HepG2 (cell line): Measurements from ENCODE around the gene CCDC121. TPM values are rescaled to one million over a fixed set of nuclear protein-coding genes. Genes with fewer than 3 reads are reported as not detected.

Experiments used
- ATAC-seq: fragments of 200-7000 bp; cut with Tn5 transposase; 3 replicates; pipeline ENCODE4 v1.9.1; 2020; ENCODE audit warnings: mild to moderate bottlenecking, moderate library complexity
- BruUV-seq: library from RNA; stranded (reverse); fragments of 400-500 nt; replicated peaks from 2 replicates; lab custom pipeline; 2021; lab: Mats Ljungman, UMichigan
- CTCF ChIA-PET: fragments of 300-600 bp; formaldehyde crosslinking; extraction: SDS; loops from one replicate; lab custom pipeline; 2021; ENCODE audit warnings: low total read pairs, inconsistent platforms, low intra/inter-chr PET ratio; lab: Yijun Ruan, JAX
- POLR2A ChIA-PET: fragments of 350-600 bp; sonication (Branson Sonifier 250); formaldehyde crosslinking; loops from one replicate; lab custom pipeline; 2020; ENCODE audit warnings: antibody characterized with exemption, inconsistent platforms; lab: Yijun Ruan, JAX
- DNase-seq: peaks from one replicate; pipeline ENCODE4 v3.0.0-alpha.2; 2015; ENCODE audit warnings: low spot score
- FAIRE-seq: peaks from 3 replicates; lab custom pipeline; 2011; peaks lifted over from hg19 to GRCh38; lab: Jason Lieb, UNC
- H2AFZ ChIP-seq: one replicate; pipeline ENCODE4 v1.6.1; 2011; ENCODE audit warnings: low read length, inconsistent platforms
- H3K27ac ChIP-seq: fragments of 300-600 bp; 3 replicates; pipeline ENCODE4 v1.8.0; 2011; ENCODE audit warnings: mixed run types, mild to moderate bottlenecking, mixed read lengths, low read length, inconsistent platforms; ENCODE audit not compliant: insufficient read depth; ENCODE audit errors: extremely low read length
- H3K27me3 ChIP-seq, 2 experiments: fragments of 200-600 bp in 1 of 2; 2 replicates in 1 of 2; 3 replicates in 1 of 2; pipeline versions ENCODE4 v1.6.0 to v1.8.0; 2011; ENCODE audit warnings: low read length in 2 of 2, mild to moderate bottlenecking in 2 of 2, moderate library complexity in 2 of 2, inconsistent platforms in 1 of 2; ENCODE audit not compliant: insufficient read depth in 2 of 2, control insufficient read depth in 1 of 2
- H3K36me3 ChIP-seq, 2 experiments: fragments of 200-600 bp in 1 of 2; replicated peaks in 1 of 2; 2 replicates in 1 of 2; 3 replicates in 1 of 2; pipeline versions ENCODE4 v1.5.1 to v1.8.0; 2011; ENCODE audit warnings: low read length in 2 of 2, inconsistent platforms in 1 of 2; ENCODE audit not compliant: insufficient read depth in 2 of 2, control insufficient read depth in 1 of 2
- H3K4me1 ChIP-seq: 2 replicates; pipeline ENCODE4 v1.5.1; 2012; ENCODE audit warnings: low read length, inconsistent platforms; ENCODE audit not compliant: insufficient read depth
- H3K4me2 ChIP-seq: 2 replicates; pipeline ENCODE4 v1.6.0; 2011; ENCODE audit warnings: low read depth, low read length, inconsistent platforms
- H3K4me3 ChIP-seq, 3 experiments: fragments of 200-600 bp in 1 of 3; sonication (generic), shearing (Covaris generic) in 1 of 3; replicated peaks in 1 of 3; 2 replicates each; pipeline ENCODE4 v1.5.1; 2011 to 2016; ENCODE audit warnings: low read length in 3 of 3, inconsistent platforms in 2 of 3, low read depth in 2 of 3, mild to moderate bottlenecking in 2 of 3, control low read depth in 1 of 3, mixed read lengths in 1 of 3; ENCODE audit not compliant: insufficient read depth in 1 of 3
- H3K79me2 ChIP-seq: one replicate; pipeline ENCODE4 v1.6.1; 2011; ENCODE audit warnings: low read length, inconsistent platforms; ENCODE audit not compliant: insufficient read depth
- H3K9ac ChIP-seq: 2 replicates; pipeline ENCODE4 v1.6.0; 2011; ENCODE audit warnings: mild to moderate bottlenecking, low read depth, low read length, inconsistent platforms; ENCODE audit not compliant: insufficient read depth
- H3K9me3 ChIP-seq: 2 replicates; pipeline ENCODE4 v1.5.1; 2012; ENCODE audit warnings: mild to moderate bottlenecking, low read length
- H4K20me1 ChIP-seq: 2 replicates; pipeline ENCODE4 v1.6.0; 2011; ENCODE audit warnings: inconsistent platforms, mild to moderate bottlenecking, low read length, moderate library complexity; ENCODE audit not compliant: insufficient read depth
- ATRX ChIP-seq: sonication (generic); formaldehyde crosslinking; IDR thresholded peaks from 2 replicates; pipeline ENCODE4 v1.4.0; 2020; ENCODE audit warnings: missing genetic modification reagents, borderline replicate concordance
- HCFC1 ChIP-seq: fragments of 150-350 bp; IDR thresholded peaks from 2 replicates; pipeline ENCODE4 v1.6.1; 2014; ENCODE audit warnings: low read depth, low read length
- KDM4B ChIP-seq: sonication (generic); formaldehyde crosslinking; IDR thresholded peaks from 2 replicates; pipeline ENCODE4 v1.4.0; 2020; ENCODE audit warnings: missing genetic modification reagents
- MTERF4 ChIP-seq: sonication (generic); formaldehyde crosslinking; IDR thresholded peaks from 2 replicates; pipeline ENCODE4 v1.8.0; 2023; ENCODE audit warnings: mild to moderate bottlenecking, missing genetic modification reagents
- NFIC ChIP-seq: IDR thresholded peaks from 2 replicates; pipeline ENCODE4 v1.6.1; 2012; ENCODE audit warnings: mild to moderate bottlenecking, low read length, inconsistent platforms
- NR2F2 ChIP-seq: IDR thresholded peaks from 2 replicates; pipeline ENCODE4 v1.6.1; 2012; ENCODE audit warnings: low read depth, inconsistent platforms, borderline replicate concordance
- NR2F6 ChIP-seq, 2 experiments: IDR thresholded peaks; 2 replicates each; pipeline ENCODE4 v1.6.1; 2016; ENCODE audit warnings: antibody characterized with exemption in 1 of 2, mild to moderate bottlenecking in 1 of 2
- RARG ChIP-seq: sonication (generic); formaldehyde crosslinking; IDR thresholded peaks from 2 replicates; pipeline ENCODE4 v1.4.0; 2020; ENCODE audit warnings: low read depth, mild to moderate bottlenecking, missing genetic modification reagents
- SALL1 ChIP-seq: sonication (generic); formaldehyde crosslinking; IDR thresholded peaks from 2 replicates; pipeline ENCODE4 v1.8.0; 2022; ENCODE audit warnings: mild to moderate bottlenecking, missing genetic modification reagents
- SIN3B ChIP-seq: fragments of 150-350 bp; IDR thresholded peaks from 2 replicates; pipeline ENCODE4 v1.6.1; 2014; ENCODE audit warnings: low read length
- SNAPC2 ChIP-seq: sonication (generic); formaldehyde crosslinking; IDR thresholded peaks from 2 replicates; pipeline ENCODE4 v1.8.1; 2022; ENCODE audit warnings: mild to moderate bottlenecking, missing genetic modification reagents
- TBP ChIP-seq: sonication (generic); formaldehyde crosslinking; IDR thresholded peaks from 2 replicates; pipeline ENCODE4 v1.5.0; 2020; ENCODE audit warnings: missing genetic modification reagents
- TBX2 ChIP-seq: sonication (generic); formaldehyde crosslinking; IDR thresholded peaks from 2 replicates; pipeline ENCODE4 v1.5.0; 2020; ENCODE audit warnings: missing genetic modification reagents, mild to moderate bottlenecking, borderline replicate concordance
- ZMYM2 ChIP-seq: sonication (generic); formaldehyde crosslinking; IDR thresholded peaks from 2 replicates; pipeline ENCODE4 v1.8.0; 2022; ENCODE audit warnings: mild to moderate bottlenecking, missing genetic modification reagents
- ZNF160 ChIP-seq: sonication (generic); formaldehyde crosslinking; IDR thresholded peaks from 2 replicates; pipeline ENCODE4 v1.8.0; 2022; ENCODE audit warnings: mild to moderate bottlenecking, inconsistent platforms, missing genetic modification reagents
- ZNF224 ChIP-seq: sonication (generic); formaldehyde crosslinking; IDR thresholded peaks from 2 replicates; pipeline ENCODE4 v1.5.0; 2020; ENCODE audit warnings: mild to moderate bottlenecking, missing genetic modification reagents
- ZNF629 ChIP-seq: sonication (generic); formaldehyde crosslinking; conservative IDR thresholded peaks from 2 replicates; pipeline ENCODE4 v1.5.0; 2020; ENCODE audit warnings: missing genetic modification reagents
- ZNF703 ChIP-seq: sonication (generic); formaldehyde crosslinking; IDR thresholded peaks from 2 replicates; pipeline ENCODE4 v1.5.1; 2020; ENCODE audit warnings: missing genetic modification reagents, mild to moderate bottlenecking, moderate library complexity, borderline replicate concordance
- ZNF841 ChIP-seq: sonication (generic); formaldehyde crosslinking; IDR thresholded peaks from 2 replicates; pipeline ENCODE4 v1.8.1; 2023; ENCODE audit warnings: missing genetic modification reagents, borderline replicate concordance
- WGBS: methylation state at CpG from one replicate; pipeline ENCODE4 v1.1.6; 2017; ENCODE audit warnings: low lambda C conversion rate; 5-methylcytosine and 5-hydroxymethylcytosine counted together
- in situ Hi-C: cut with HindIII; loops from 2 replicates; pipeline ENCODE4 v1.10.0; 2017; ENCODE audit warnings: low pct_unique_long_range_greater_than_20kb; ENCODE audit not compliant: extremely low pct_ligation_motif_present
- intact Hi-C: fragments of 100-400 bp; cut with micrococcal nuclease; formaldehyde crosslinking; loops from one replicate; pipeline ENCODE4 v1.10.0; 2022; ENCODE audit not compliant: unreplicated experiment
- polyA plus RNA-seq, 8 experiments: library from polyadenylated mRNA; depleted of rRNA in 3 of 8; stranded (reverse) in 7 of 8; unstranded in 1 of 8; fragments of >200 nt; fragmentation: Illumina TruSeq in 4 of 8; extraction: Trizol in 4 of 8; gene quantifications; 2 replicates each; pipeline versions ENCODE4 v1.2.1 to v1.2.3, GENCODE V29; 2011 to 2016; ENCODE audit warnings: low read depth in 4 of 8, missing spikeins in 1 of 8, mixed read lengths in 1 of 8; ENCODE audit not compliant: insufficient read depth in 1 of 8
- total RNA-seq, 5 experiments: library from RNA; depleted of rRNA; stranded (reverse); fragments of >200 nt; fragmentation: Illumina TruSeq; extraction: Trizol; gene quantifications; 2 replicates each; pipeline ENCODE4 v1.2.3, GENCODE V29; 2016; ENCODE audit warnings: low read depth in 1 of 5

The CCDC121 gene
- total and polyA plus RNA-seq, 2 of the 13 experiments (the other 11 are each of a cell fraction or from before 2014, with no cell fraction given): 1.9 to 3.0 TPM

GRCh38 chr2:27636766-27637165 is 8.0 kb upstream of the CCDC121 start:
- no TSS peak for BruUV-seq
- TF ChIP-seq SALL1 (CRISPR knock-in tag) (no peak), KDM4B (no peak), ZNF841 (no peak), ZNF160 (CRISPR knock-in tag) (no peak), NR2F2 (no peak), NR2F6 (IDR thresholded peaks at IDR 0.05) (no peak), NR2F6 (CRISPR knock-in tag; IDR thresholded peaks at IDR 0.05) (no peak), NFIC (no peak)
- ATAC-seq: no peak
- CTCF ChIA-PET: no interaction called here
- H4K20me1 ChIP-seq: no peaks in the 10 kb centered on the region
- intact Hi-C loops: no loop called here
- peaks cover 42 to 82% of the 10 kb centered on the region in 2 experiments for H3K36me3 ChIP-seq
- 97% methylated on average over 5 of the region's 5 CpGs for WGBS
- no peak overlapping the region for H3K4me3 ChIP-seq
- DNase-seq: no peak
- H2AFZ ChIP-seq: no peak overlapping the region
- no peaks in the 10 kb centered on the region for H3K27me3 ChIP-seq
- FAIRE-seq: no peak
- H3K27ac ChIP-seq: no peak overlapping the region
- in situ Hi-C loops: no loop called here
- no peaks in the 10 kb centered on the region for H3K9me3 ChIP-seq
- no peaks in the 10 kb centered on the region for H3K79me2 ChIP-seq
- POLR2A ChIA-PET: no interaction called here
- no peak overlapping the region for H3K9ac ChIP-seq
- H3K4me1 ChIP-seq: no peaks in the 10 kb centered on the region
- H3K4me2 ChIP-seq: no peak overlapping the region

- H3K4me1 ChIP-seq: peaks cover 16% of the 10 kb centered on the region
- no peaks in the 10 kb centered on the region; a peak in 1 of 5 replicates for H3K27me3 ChIP-seq
- H3K4me3 ChIP-seq: no peak overlapping the region
- in situ Hi-C loops (no loop called here), intact Hi-C loops (no loop called here)
- H2AFZ ChIP-seq: no peak overlapping the region
- FAIRE-seq (no peak), DNase-seq (no peak), ATAC-seq (no peak)
- no peak overlapping the region for H3K4me2 ChIP-seq
- H3K36me3 ChIP-seq: peaks cover 31 to 75% of the 10 kb centered on the region in 2 experiments
- WGBS: 92% methylated on average over 2 of the region's 2 CpGs
- no peak overlapping the region for H3K27ac ChIP-seq
- no peak overlapping the region for H3K9ac ChIP-seq
- peaks cover 6% of the 10 kb centered on the region for H3K79me2 ChIP-seq
- CTCF ChIA-PET: no interaction called here
- BruUV-seq: no TSS peak
- no peaks in the 10 kb centered on the region for H3K9me3 ChIP-seq
- POLR2A ChIA-PET: no interaction called here
- TF ChIP-seq TBP (CRISPR knock-in tag) (no peak), ZNF629 (CRISPR knock-in tag) (no peak), HCFC1 (no peak), ZNF703 (CRISPR knock-in tag) (no peak), RARG (CRISPR knock-in tag) (no peak), KDM4B (no peak), MTERF4 (CRISPR knock-in tag) (no peak), SNAPC2 (CRISPR knock-in tag) (no peak), SIN3B (no peak), ATRX (CRISPR knock-in tag) (no peak), ZMYM2 (CRISPR knock-in tag) (no peak), ZNF224 (CRISPR knock-in tag) (no peak), TBX2 (CRISPR knock-in tag) (no peak)
- no peaks in the 10 kb centered on the region for H4K20me1 ChIP-seq
Observed at GRCh38 chr2:27634291-27634690, 5.5 kb upstream of the CCDC121 start.
